Activated naive CD4-positive, alpha-beta T cell treated with Interleukin-2 at 50 U/mL for 16 hours (primary cell): Measurements from ENCODE around the gene CCL14.
A peak's percentile ranks its signal among the peaks of the same experiment; 100 is the strongest.
"Not testable (repeated sequence)": the region's sequence is repeated elsewhere in the genome, so short reads cannot be mapped to it uniquely, and the experiment has no call there.

Experiments used
- DNase-seq: peaks from one replicate; pipeline ENCODE4 v3.0.0-alpha.2; 2020

CCL14 gene

GRCh38 chr17:35984140-35984539, 2.4 kb downstream of the CCL14 start:
- DNase-seq: no peak

- DNase-seq: no peak
Observed at GRCh38 chr17:35982409-35983191, 3.9 kb downstream of the CCL14 start.

- DNase-seq: no peak
Observed at GRCh38 chr17:35981908-35982330, 4.6 kb downstream of the CCL14 start.

- DNase-seq: no peak
Observed at GRCh38 chr17:35981246-35981645, 5.3 kb downstream of the CCL14 start, which contains the start of gene CCL16. Gene CCL16, minus strand, starts transcription at chr17:35981497. Its CDS starts 77 bp downstream, at chr17:35981420.

- no peak for DNase-seq
Observed at GRCh38 chr17:35978346-35978745, 8.2 kb downstream of the CCL14 start.

- DNase-seq: no peak
Observed at GRCh38 chr17:35977509-35977908, 9.0 kb downstream of the CCL14 start.

GRCh38 chr17:35973333-35974260, 12.9 kb downstream of the CCL14 start:
- no peak for DNase-seq

- no peak for DNase-seq
Observed at GRCh38 chr17:35972945-35973332, 13.6 kb downstream of the CCL14 start.

GRCh38 chr17:35972535-35972934, 14.0 kb downstream of the CCL14 start:
- no peak for DNase-seq

- no peak for DNase-seq
Observed at GRCh38 chr17:35972066-35972465, 14.5 kb downstream of the CCL14 start.

GRCh38 chr17:35969558-35970380, 16.8 kb downstream of the CCL14 start:
- peak; percentile 71 for DNase-seq

- DNase-seq: no peak
Observed at GRCh38 chr17:35968520-35969054, 17.9 kb downstream of the CCL14 start.

GRCh38 chr17:35965272-35965671, 21.3 kb downstream of the CCL14 start:
- no peak for DNase-seq

- DNase-seq: no peak
Observed at GRCh38 chr17:35963663-35964062, 22.9 kb downstream of the CCL14 start.

GRCh38 chr17:35953720-35954119, 32.8 kb downstream of the CCL14 start:
- DNase-seq: no peak

- DNase-seq: no peak
Observed at GRCh38 chr17:35949401-35949800, 37.1 kb downstream of the CCL14 start.

- no peak for DNase-seq
Observed at GRCh38 chr17:35948092-35948491, 38.4 kb downstream of the CCL14 start.

- peak; percentile 52 for DNase-seq
Observed at GRCh38 chr17:35947156-35947585, 39.4 kb downstream of the CCL14 start.

- DNase-seq: no peak
Observed at GRCh38 chr17:35944151-35944550, 42.4 kb downstream of the CCL14 start.

- DNase-seq: no peak
Observed at GRCh38 chr17:35943537-35943936, 43.0 kb downstream of the CCL14 start, which contains the start of gene LYZL6. Gene LYZL6, minus strand, starts transcription at chr17:35943713. Its CDS starts 4,357 bp downstream, at chr17:35939356.

- DNase-seq: no peak
Observed at GRCh38 chr17:35942588-35943186, 43.8 kb downstream of the CCL14 start.

GRCh38 chr17:35938492-35938891, 48.0 kb downstream of the CCL14 start:
- DNase-seq: not testable (repeated sequence)
